Measurements from ENCODE around the gene SLC1A7.

- TF ChIP-seq POLR2A (IDR thresholded peaks at IDR 0.05) = no peak
- TF ChIP-seq, protein P1, sequence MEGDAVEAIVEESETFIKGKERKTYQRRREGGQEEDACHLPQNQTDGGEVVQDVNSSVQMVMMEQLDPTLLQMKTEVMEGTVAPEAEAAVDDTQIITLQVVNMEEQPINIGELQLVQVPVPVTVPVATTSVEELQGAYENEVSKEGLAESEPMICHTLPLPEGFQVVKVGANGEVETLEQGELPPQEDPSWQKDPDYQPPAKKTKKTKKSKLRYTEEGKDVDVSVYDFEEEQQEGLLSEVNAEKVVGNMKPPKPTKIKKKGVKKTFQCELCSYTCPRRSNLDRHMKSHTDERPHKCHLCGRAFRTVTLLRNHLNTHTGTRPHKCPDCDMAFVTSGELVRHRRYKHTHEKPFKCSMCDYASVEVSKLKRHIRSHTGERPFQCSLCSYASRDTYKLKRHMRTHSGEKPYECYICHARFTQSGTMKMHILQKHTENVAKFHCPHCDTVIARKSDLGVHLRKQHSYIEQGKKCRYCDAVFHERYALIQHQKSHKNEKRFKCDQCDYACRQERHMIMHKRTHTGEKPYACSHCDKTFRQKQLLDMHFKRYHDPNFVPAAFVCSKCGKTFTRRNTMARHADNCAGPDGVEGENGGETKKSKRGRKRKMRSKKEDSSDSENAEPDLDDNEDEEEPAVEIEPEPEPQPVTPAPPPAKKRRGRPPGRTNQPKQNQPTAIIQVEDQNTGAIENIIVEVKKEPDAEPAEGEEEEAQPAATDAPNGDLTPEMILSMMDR (IDR thresholded peaks at IDR 0.05) = no peak
These were observed 3.1 kb upstream of the SLC1A7 start for GRCh38 chr1:53145619-53145941.

Data from testis (tissue), 2 donors.